Bone marrow (tissue), 2 donors: ENCODE data around the gene MAPRE2.
A peak's percentile ranks its signal among the peaks of the same experiment; 100 is the strongest.
"Not testable (repeated sequence)": the region's sequence is repeated elsewhere in the genome, so short reads cannot be mapped to it uniquely, and the experiment has no call there.

Source experiments
- DNase-seq, 2 donors: peaks; one replicate each; lab custom pipeline; 2025; lab: John Stamatoyannopoulos, UW

Gene MAPRE2

DNA sequence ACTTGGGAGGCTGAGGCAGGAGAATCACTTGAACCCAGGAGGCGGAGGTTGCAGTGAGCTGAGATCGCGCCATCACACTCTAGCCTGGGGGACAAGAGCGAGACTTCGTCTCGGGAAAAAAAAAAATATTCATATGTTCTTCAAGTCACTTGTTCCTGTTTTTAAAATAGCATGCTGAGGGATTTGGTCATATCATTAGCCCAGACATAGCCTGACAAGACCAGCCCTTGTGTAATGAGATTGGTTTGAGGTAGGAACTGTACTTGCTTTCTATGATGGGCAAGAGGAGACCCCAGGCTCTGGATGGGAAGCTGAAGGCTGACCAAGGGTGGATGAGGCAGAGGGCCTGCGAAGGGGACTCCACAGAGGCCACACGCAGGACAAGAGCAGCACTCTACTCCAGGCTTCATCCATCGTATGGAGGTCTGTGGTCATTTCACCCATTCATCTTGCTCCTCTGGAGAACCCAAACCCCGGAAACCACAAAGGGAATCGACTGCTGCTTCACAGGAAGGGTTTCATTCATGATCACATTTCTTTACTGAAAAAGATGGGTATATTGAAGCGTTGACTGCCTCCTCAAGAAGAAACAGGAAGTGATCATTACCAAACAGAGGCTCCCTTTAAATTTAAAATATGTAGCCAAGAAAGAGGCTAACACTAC is 112.5 kb downstream of the MAPRE2 start:
- peak; percentile 14 to 26 for DNase-seq

GRCh38 chr18:35155398-35156117 is 114.3 kb downstream of the MAPRE2 start:
- DNase-seq = no peak

- no peak for DNase-seq
Observed at GRCh38 chr18:35157181-35157580, 116.0 kb downstream of the MAPRE2 start.

GRCh38 chr18:35158728-35159450 is 117.7 kb downstream of the MAPRE2 start:
- DNase-seq = peak; percentile 35 to 74

DNA sequence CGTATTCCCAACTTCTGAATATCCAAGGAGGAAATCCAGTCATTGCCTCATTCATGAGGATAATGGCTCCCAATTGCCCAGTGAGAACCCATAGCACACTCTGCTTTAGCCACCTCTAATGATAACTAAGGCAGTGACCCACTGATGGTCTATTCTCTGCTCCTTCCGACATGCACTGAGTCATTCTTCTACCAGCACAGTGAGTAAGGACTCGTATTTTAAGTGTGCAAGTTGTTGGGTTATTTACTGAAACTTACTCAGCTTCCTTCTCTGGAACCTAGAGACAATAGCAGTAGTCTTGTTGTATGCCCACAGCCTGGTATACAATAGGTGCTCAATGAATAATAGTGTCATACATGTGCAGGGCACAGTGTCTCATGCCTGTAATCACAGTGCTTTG is 118.6 kb downstream of the MAPRE2 start:
- no peak for DNase-seq

GRCh38 chr18:35161485-35161884 is 120.3 kb downstream of the MAPRE2 start:
- no peak for DNase-seq

DNA sequence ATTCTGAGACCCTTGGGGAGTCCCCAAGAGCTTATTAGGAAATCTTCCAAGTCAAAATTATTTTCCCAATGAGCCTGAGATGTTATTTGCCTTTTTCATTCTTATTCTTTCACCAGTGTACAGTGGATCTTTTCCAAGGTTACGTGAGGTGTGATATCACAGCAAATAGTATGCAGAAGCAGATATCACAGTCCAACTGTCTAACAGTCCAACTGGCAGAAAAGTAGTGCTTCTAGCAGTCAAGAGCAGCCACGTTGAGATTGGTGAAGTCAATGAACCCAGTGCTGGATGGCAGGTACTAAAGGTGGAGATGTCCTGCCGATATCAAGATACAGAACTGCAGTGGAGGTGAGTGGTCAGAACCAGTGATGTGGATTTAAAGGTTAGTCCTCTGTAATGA is 120.7 kb downstream of the MAPRE2 start:
- no peak for DNase-seq

DNA sequence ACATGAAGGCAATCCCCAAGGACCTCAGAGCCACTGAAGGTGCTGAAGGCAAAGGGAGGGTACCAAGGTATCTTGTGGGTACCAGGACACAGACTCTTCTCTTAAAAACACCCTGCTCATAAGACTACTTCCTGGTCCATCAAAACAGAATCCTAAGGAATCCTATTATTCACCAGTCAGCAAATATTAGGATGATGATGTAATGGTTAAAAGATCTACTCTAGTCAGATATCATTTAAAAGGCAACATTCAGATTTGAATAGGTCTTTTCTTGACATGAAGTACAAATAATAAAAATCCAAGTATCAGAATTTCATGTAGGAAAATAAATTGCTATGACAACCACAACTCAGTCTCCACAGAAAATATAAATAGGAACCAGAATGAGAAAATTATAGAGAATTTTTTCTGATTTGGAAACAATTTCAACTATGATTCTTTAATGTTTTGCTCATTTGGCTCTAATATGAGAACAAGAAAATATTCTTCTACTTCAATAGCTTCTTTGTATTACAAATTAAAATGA is 121.9 kb downstream of the MAPRE2 start:
- DNase-seq = no peak

- DNase-seq = no peak
Observed at GRCh38 chr18:35163721-35164120, 122.5 kb downstream of the MAPRE2 start.

DNA sequence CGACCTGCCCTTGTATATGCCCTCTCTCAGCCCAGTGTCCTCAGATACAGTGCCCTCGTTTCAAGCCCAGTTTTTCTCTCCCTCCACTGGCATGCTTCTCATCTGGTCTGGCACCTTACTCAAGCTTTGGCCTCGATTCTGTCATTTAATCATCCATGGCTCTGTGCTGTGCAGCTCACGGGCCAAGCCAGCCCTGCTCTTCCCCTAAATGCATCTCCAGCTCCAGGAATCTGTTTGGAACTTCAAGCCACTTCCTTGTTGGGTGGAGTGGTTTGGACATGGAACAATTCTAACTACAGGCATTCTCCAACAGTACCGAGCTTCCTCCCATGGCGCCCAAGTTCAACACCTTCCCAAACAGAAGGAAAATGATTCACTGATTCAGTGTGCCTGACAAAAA is 122.9 kb downstream of the MAPRE2 start:
- no peak for DNase-seq

DNA sequence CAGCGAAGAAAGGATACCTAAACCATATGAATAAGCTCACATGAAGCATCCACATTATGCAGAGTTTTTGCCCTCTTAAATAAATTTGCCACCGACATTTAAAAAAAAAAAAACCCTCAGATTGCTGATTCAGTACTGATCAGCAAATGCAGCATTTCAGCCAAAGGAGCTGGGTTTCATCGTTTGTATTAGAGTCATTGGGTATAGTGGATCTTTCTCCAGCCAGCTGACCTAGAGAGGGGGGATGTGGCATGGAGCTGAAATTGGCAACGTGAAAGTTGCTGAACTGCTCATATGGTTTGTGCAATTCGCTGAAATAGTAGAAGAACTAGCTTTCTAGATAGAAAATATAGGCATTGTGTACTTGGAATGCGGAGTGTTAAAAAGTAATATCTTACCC is 126.1 kb downstream of the MAPRE2 start:
- DNase-seq = no peak

GRCh38 chr18:35167857-35168256 is 126.6 kb downstream of the MAPRE2 start:
- DNase-seq = no peak

- DNase-seq = not testable (repeated sequence)
Observed at GRCh38 chr18:35170323-35170722, 129.1 kb downstream of the MAPRE2 start.

DNA sequence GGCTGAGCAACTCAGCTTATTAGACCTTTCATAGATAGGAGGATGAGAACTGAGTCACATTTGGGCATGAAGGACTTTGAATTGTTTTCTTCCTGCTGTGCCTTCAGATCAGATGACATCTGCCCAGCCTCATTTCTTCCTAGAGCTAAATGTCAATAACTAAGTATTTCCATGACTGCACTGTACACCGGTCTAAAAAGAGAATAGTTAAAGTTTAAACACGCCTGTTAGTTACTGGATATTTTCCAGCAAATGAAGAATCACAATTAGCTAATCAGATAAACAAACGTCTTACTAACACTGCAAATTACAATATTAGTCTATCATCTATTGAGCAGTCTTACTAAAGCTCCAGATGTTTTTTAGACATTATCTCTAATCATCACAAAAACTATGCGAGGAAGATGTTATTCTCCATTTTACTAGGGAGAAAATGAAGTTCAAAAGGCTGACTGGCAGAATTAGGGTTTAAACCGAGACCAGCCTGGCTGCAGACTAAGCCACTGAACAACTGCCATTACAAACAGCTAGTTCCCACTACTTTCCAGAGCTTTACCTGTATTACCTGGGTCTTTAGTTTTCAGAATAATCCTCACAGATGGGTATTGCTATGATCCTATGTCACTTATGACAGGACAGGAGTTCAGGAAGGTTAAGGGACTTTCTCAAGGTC is 130.2 kb downstream of the MAPRE2 start:
- DNase-seq = no peak

DNA sequence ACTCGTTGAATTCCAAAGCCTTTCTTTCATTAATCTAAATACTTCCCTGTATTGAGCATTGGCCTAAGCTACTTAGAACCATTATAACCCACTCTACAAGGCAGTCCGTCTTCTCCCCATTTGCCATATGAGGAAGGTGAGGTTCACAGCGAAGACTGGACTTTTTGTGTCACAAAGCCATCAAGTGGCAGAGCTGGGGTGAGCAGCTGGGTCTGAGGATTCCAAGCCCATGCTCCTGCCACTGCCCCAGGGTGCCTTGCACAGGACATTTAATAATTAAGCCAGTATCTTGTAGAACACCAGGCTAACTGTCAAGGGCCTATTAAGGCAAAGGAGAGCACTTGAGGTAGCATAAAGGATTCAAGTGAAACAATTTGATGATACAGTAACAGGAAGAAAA is 130.8 kb downstream of the MAPRE2 start:
- no peak for DNase-seq

GRCh38 chr18:35172451-35173035 is 131.3 kb downstream of the MAPRE2 start:
- DNase-seq = no peak

DNA sequence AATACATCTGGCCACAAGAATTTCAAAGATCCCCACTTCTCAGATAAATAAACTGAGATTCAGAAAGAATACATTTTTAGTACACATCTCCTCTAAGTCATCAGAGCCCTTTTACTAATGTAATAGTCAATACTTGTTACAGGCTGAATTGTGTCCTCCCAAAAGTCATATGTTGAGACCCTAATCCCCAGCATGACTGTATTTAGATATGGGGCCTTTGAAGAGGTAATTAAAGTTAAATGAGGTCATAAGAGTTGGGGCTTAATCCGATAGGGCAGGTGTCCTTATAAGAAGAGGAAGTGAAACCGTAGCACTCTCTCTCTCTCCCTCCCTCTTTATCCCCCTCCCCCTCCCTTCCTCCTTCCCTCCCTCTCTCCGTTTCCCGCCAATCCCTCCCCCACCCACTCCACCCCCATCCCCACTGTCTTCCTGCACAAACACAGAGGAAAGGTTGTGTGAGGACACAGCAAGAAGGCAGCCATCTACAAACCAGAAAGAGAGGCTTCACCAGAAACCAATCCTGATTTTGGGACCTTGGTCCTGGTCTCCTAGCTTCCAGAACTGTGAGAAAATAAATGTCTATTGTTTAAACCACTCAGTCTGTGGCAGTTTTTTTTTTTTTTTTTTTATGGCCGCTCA is 133.0 kb downstream of the MAPRE2 start:
- DNase-seq = peak in 1 of 2 donors; percentile 21

- DNase-seq = no peak
Observed at GRCh38 chr18:35174745-35175144, 133.5 kb downstream of the MAPRE2 start.

DNA sequence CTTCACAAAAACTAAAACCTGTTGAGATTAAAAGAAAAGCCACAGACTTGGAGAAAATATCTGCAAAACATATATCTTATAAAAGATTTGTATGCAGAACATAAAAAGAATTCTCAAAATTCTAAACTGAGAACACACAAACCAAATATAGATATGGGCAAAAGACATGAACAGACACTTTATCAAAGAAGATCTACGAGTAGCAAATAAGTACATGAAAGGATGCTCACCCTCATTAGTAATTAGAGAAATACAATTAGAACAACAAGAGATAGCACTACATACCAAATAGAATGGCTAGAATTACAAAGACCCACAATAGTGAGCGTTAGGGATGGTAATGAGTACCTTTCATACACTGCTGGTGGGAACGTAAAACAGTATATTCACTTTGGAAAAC is 135.7 kb downstream of the MAPRE2 start:
- DNase-seq = no peak

DNA sequence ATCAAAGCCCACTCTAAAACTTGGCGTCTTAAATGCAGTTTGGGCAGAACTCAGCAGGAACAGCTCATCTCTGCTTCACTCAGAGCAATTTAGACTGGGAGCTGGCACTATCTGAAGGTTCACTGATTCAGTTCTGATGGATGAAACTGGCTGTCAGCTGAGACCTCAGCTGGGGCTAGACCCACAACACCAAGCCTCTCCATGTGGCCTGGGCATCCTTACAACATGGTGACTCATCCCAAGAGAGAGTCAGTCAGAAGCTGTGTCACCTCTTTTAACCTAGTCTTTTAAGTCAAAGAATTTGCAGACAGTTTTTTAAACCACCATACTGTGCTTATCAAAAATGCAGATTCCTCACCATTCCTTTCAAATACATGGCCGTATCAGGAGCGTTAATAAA is 137.0 kb downstream of the MAPRE2 start:
- no peak for DNase-seq

GRCh38 chr18:35179906-35180305 is 138.7 kb downstream of the MAPRE2 start:
- DNase-seq = no peak
